GM18508 (cell line): ENCODE results near the gene PAPOLB.

Experiments
- ATAC-seq: cut with Tn5 transposase; IDR thresholded peaks from one replicate; pipeline ENCODE4 v1.9.1; 2021; ENCODE audit warnings: moderate number of reproducible peaks; ENCODE audit not compliant: insufficient read depth, unreplicated experiment

PAPOLB gene

GRCh38 chr7:4842319-4843064, 19.3 kb downstream of the PAPOLB start:
- ATAC-seq = no peak

GRCh38 chr7:4841836-4842235, 20.0 kb downstream of the PAPOLB start:
- ATAC-seq = no peak

DNA sequence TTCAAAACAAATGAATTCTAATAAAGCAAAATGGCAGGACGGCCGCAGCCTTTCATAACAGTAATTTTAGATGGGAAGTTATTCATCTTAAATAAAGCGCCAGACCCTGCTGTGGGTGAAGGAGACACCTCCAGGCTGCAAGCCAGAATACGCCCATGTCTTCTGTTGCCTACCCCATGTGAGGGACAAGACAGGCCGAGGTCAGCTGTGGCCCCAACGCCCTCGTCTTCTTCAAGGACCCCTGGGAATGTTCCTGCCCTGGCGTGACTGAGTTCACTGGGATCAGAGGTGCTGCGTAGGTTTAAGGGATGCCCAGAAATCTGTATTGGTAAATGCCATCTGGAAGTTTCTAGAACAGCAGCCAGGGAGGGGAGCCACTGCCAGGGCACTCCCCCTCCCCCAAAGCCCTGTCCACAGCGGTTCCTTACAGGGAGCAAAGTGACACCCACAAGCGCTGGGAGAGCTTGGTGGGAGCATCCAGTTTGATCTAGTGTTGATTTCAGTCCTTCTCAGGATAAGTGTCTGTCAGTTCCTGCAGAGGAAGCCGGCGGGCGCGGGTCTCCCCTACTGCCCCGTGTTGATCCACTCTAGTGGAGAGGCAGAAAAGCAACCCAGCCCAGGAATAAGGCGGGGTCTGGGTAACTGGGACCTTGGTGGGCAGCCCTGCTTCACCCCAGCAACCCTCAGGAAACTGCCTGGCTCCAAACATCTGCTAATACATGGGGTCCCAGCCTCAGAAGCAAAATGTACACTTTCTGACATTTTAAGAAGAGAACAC, 20.6 kb downstream of the PAPOLB start:
- no peak for ATAC-seq

- ATAC-seq = no peak
These were observed 21.7 kb downstream of the PAPOLB start for GRCh38 chr7:4840079-4840501.

DNA sequence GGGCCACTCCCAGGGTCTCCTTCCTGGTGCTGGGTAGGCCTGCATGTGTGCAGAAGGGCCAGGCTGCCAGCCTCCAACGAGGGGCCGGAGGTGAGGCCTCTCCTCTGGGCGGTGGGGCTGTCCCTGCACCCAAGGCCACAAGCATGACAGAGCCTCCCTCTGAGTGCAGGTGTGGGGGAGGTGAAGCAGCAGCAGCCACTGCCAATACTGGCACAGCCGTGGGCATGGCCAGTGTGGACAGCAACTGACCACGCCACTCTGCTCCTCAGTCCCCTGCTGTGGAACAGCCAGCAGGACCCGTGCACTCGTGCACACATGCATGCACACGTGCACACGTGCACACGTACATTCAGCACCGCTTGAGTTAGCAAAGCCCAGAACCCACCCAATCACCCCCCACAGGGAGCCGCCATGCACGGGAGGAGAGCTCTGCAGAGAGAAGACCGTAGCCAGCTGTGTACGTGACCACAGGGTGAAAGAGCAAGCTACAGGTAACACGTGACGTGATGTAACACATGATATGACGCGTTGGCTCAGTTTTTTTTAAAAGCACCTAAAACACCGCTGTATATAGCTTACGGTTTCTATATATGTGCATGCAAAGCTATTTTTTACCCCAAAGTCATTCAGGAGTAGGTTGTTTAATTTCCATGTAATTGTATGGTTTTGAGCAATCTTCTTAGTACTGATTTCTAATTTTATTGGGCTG, 23.1 kb downstream of the PAPOLB start:
- ATAC-seq = no peak

GRCh38 chr7:4837803-4838625, 23.8 kb downstream of the PAPOLB start:
- ATAC-seq = no peak

DNA sequence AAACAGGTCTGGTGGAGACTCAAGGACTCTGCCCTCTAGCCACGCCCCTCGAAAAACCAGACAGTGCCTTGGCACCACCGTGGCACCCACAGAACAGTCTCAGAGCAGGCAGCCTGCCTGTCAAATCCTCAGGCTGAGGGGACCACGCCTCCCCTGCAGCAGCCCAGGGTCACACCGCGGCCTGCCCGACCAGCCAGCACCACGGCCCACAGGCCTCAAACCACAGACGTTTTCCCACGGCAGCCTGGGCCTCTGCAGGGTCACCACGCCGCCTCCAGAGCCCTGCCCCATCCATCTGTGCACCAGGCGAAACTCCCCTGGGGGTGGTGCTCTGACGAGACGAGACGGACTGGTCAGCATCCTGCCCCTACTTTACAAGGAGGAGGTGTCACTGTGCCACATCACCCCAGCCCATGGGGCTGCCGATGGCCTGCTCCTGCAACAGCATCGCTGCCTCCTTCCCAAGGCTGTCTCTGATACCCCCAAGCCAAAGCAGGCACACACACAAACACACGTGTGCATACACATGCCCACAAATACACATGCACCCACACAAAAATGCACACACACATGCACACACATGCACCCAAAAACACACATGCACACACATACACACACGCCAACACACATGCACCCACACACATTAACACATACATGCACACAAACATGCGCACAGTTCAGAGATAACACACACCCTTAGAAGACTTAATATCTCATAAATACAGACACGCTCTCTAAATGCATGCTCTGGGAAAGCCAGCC, 24.6 kb downstream of the PAPOLB start:
- no peak for ATAC-seq

GRCh38 chr7:4836206-4836661, 25.6 kb downstream of the PAPOLB start:
- ATAC-seq = no peak

- ATAC-seq = no peak
These were observed 26.2 kb downstream of the PAPOLB start for GRCh38 chr7:4835398-4836205.

GRCh38 chr7:4834601-4835397, 27.0 kb downstream of the PAPOLB start:
- ATAC-seq = no peak

DNA sequence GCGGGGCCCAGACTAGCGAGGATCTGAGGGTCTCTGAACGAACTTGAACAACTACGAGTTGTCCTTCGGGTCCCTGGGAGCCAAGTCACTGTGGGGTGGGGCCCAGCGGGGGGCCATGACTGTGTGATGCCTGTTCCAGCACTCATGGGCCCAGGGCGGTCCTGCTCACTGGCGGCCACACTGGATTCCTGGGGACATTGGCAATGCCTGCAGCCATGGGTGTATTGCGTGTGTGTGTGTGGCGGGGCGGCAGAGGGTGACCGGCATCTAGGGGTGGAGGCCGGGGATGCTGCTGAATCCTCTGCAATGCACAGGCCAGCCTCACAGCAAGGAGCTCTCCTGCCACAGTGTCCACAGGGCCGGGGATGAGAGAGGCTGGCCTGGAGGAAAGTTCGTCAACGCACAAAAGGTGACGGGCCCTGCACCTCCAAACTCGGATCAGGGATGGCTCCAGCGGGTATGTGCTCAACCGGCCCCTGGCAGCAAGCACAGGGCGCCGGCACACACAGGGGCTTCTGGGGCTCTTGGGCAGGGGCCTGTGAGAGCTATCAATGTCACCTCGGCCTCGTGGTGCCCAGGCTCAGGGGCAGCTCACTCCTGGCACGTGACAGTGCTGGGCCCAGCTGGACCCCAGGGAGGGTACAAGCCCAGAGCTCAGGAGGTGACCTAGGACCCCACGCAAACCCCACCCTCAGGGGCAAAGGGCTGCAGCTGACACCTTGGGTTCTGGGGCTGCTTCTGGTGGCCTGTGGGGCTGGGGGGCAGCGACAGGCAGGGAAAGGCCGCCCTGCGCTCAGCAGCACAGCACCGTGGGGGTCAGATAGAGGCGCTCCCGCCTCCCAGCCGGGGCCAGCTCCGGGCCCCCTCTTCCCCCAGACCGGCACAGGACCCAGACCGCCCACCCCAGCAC, 27.9 kb downstream of the PAPOLB start:
- no peak for ATAC-seq

- no peak for ATAC-seq
These were observed 28.7 kb downstream of the PAPOLB start for GRCh38 chr7:4833176-4833575.

DNA sequence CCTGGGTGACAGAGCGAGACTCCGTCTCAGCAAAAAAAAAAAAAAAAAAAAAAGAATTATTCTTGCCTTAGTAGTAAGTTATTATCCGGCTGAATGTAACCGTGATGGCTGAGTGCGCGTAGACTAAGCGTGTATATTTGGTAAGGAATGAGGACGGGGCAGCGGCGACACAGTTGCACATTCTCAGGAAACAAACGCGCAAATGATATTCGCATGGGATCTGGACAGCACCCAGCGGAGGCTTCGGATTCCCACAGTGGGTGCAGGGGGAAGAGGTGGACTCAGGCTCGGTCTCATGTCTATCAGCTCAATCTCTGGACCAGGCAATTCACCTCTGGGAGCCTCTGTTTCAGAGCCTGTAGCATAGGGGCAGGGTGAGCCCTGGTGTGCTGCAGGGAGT, 29.1 kb downstream of the PAPOLB start:
- no peak for ATAC-seq

GRCh38 chr7:4831723-4832495, 29.9 kb downstream of the PAPOLB start:
- no peak for ATAC-seq

DNA sequence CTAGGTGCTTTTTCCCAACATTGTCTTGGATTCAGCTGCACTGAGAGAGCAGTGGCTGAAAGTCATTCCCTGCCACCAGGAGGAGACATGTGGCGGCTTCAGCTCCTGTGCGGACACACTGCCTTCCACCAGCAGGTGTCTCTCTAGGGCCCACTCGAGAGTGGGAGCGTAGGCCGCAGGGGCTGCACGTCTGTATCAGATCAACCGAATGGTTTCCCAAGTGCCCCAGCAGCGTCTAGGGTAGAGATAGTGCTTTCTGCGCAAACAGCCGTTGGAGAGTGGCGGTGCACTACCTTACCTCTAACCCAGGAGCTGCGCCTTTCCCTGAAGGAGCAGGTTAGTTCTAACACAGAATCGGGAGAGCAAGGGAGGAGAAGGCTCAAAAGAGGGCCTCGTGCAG, 31.7 kb downstream of the PAPOLB start:
- no peak for ATAC-seq

GRCh38 chr7:4828720-4829383, 33.0 kb downstream of the PAPOLB start:
- ATAC-seq = no peak
